ENCODE measurements around the gene GSE1.

DNA sequence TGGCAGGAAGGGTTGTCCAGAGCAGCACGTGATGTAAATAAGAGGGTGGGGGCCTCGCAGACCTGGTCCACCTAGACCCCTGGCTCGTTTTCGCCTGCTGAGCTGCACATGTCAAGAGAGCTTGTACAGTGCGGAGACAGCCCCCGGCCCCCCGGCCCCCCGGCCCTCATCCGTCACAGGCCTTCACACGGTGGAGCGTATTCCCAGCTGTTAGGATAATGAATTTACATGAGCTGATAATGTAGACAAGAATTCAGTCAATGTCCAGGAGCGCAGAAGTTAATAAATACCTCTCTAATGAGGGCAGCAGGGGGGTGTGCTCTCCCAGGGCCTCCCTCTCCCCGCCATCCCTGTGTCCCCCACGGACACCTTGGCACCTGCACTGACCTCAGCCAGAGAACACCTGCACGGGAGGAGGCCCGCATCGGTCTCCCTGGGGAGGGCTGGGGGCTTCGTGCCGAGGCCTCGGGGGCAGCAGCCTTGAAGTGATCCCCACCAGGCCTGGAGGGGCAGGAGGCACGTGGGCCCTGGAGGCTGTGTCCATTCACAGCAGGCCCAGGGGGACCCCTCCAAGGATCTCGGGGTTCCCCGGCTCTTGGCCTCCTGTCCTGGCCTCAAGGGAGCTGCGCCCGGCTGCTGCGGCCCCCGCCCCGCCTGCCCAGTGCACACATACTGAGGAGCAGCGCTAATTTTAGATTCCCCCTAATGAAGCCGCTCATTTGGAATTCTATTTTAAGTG lies 14.6 kb downstream of the GSE1 start:
- TF ChIP-seq, protein P1, sequence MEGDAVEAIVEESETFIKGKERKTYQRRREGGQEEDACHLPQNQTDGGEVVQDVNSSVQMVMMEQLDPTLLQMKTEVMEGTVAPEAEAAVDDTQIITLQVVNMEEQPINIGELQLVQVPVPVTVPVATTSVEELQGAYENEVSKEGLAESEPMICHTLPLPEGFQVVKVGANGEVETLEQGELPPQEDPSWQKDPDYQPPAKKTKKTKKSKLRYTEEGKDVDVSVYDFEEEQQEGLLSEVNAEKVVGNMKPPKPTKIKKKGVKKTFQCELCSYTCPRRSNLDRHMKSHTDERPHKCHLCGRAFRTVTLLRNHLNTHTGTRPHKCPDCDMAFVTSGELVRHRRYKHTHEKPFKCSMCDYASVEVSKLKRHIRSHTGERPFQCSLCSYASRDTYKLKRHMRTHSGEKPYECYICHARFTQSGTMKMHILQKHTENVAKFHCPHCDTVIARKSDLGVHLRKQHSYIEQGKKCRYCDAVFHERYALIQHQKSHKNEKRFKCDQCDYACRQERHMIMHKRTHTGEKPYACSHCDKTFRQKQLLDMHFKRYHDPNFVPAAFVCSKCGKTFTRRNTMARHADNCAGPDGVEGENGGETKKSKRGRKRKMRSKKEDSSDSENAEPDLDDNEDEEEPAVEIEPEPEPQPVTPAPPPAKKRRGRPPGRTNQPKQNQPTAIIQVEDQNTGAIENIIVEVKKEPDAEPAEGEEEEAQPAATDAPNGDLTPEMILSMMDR (conservative IDR thresholded peaks at IDR 0.05; ENCODE audit: low read depth, low read length) = no peak
- no peak for TF ChIP-seq EZH2 (IDR thresholded peaks at IDR 0.05; ENCODE audit: low read length, unreplicated experiment)
- no peak for TF ChIP-seq EZH2phosphoT487 (IDR thresholded peaks at IDR 0.05; ENCODE audit: borderline replicate concordance, low read length)

Data from PC-3 (cell line).